ENCODE measurements around the gene PCMTD2.

PCMTD2 gene

DNA sequence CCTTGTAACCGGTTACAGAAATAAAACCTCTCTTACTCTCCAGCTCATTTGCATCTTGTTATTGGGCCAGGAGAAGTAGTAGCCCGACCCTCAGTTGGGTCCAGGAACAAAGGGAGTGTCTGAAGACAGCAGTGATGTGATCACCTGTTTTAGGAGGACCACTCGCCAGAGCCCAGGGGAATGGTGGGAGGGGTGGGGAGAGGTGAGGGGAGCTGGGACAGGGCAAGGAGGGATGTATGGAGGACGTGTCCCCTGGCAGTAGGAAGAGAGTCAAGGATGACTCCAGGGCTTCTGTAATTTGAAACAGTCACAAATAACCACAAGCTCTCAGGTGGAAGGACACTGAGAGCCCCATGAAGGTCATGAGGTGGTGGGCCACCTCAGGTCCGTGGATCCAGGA is 1.4 kb upstream of the PCMTD2 start:
- Histone ChIP-seq H3K36me3 (ENCODE audit: control insufficient read depth in 2 of 2, insufficient read depth in 1 of 2, low read length in 2 of 2) (no peaks in the 10 kb centered on the region), H3K9me3 (ENCODE audit: control insufficient read depth, insufficient read depth, low read depth, low read length) (no peaks in the 10 kb centered on the region), H3K27ac (ENCODE audit: extremely low read depth, low read depth, low read length) (no peak overlapping the region), H3K4me1 (ENCODE audit: control insufficient read depth, insufficient read depth, low read length) (no peaks in the 10 kb centered on the region), H3K4me3 (ENCODE audit: low read depth, low read length) (no peak overlapping the region)
- POLR2A ChIA-PET = interaction anchor here (1.0 kb wide), 1 partner anchor 26 kb away, joined by 3 read pairs; no protein-coding TSS in a partner anchor
- CTCF ChIA-PET = no interaction called here
- no peak for TF ChIP-seq ZNF221 (tag by site-specific recombination; IDR thresholded peaks at IDR 0.05; ENCODE audit: borderline replicate concordance)
- TF ChIP-seq, protein P1, sequence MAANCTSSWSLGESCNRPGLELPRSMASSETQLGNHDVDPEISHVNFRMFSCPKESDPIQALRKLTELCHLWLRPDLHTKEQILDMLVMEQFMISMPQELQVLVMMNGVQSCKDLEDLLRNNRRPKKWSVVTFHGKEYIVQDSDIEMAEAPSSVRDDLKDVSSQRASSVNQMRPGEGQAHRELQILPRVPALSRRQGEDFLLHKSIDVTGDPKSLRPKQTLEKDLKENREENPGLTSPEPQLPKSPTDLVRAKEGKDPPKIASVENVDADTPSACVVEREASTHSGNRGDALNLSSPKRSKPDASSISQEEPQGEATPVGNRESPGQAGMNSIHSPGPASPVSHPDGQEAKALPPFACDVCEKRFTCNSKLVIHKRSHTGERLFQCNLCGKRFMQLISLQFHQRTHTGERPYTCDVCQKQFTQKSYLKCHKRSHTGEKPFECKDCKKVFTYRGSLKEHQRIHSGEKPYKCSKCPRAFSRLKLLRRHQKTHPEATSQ (tag by site-specific recombination; IDR thresholded peaks at IDR 0.05) = no peak
- TF ChIP-seq ZNF121 (tag by site-specific recombination; IDR thresholded peaks at IDR 0.05) = no peak
- no peak for TF ChIP-seq BCL11A (tag by site-specific recombination; IDR thresholded peaks at IDR 0.05; ENCODE audit: low read depth)
- TF ChIP-seq, protein P2, sequence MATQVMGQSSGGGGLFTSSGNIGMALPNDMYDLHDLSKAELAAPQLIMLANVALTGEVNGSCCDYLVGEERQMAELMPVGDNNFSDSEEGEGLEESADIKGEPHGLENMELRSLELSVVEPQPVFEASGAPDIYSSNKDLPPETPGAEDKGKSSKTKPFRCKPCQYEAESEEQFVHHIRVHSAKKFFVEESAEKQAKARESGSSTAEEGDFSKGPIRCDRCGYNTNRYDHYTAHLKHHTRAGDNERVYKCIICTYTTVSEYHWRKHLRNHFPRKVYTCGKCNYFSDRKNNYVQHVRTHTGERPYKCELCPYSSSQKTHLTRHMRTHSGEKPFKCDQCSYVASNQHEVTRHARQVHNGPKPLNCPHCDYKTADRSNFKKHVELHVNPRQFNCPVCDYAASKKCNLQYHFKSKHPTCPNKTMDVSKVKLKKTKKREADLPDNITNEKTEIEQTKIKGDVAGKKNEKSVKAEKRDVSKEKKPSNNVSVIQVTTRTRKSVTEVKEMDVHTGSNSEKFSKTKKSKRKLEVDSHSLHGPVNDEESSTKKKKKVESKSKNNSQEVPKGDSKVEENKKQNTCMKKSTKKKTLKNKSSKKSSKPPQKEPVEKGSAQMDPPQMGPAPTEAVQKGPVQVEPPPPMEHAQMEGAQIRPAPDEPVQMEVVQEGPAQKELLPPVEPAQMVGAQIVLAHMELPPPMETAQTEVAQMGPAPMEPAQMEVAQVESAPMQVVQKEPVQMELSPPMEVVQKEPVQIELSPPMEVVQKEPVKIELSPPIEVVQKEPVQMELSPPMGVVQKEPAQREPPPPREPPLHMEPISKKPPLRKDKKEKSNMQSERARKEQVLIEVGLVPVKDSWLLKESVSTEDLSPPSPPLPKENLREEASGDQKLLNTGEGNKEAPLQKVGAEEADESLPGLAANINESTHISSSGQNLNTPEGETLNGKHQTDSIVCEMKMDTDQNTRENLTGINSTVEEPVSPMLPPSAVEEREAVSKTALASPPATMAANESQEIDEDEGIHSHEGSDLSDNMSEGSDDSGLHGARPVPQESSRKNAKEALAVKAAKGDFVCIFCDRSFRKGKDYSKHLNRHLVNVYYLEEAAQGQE (tag by site-specific recombination; IDR thresholded peaks at IDR 0.05) = no peak
- TF ChIP-seq, protein P3, sequence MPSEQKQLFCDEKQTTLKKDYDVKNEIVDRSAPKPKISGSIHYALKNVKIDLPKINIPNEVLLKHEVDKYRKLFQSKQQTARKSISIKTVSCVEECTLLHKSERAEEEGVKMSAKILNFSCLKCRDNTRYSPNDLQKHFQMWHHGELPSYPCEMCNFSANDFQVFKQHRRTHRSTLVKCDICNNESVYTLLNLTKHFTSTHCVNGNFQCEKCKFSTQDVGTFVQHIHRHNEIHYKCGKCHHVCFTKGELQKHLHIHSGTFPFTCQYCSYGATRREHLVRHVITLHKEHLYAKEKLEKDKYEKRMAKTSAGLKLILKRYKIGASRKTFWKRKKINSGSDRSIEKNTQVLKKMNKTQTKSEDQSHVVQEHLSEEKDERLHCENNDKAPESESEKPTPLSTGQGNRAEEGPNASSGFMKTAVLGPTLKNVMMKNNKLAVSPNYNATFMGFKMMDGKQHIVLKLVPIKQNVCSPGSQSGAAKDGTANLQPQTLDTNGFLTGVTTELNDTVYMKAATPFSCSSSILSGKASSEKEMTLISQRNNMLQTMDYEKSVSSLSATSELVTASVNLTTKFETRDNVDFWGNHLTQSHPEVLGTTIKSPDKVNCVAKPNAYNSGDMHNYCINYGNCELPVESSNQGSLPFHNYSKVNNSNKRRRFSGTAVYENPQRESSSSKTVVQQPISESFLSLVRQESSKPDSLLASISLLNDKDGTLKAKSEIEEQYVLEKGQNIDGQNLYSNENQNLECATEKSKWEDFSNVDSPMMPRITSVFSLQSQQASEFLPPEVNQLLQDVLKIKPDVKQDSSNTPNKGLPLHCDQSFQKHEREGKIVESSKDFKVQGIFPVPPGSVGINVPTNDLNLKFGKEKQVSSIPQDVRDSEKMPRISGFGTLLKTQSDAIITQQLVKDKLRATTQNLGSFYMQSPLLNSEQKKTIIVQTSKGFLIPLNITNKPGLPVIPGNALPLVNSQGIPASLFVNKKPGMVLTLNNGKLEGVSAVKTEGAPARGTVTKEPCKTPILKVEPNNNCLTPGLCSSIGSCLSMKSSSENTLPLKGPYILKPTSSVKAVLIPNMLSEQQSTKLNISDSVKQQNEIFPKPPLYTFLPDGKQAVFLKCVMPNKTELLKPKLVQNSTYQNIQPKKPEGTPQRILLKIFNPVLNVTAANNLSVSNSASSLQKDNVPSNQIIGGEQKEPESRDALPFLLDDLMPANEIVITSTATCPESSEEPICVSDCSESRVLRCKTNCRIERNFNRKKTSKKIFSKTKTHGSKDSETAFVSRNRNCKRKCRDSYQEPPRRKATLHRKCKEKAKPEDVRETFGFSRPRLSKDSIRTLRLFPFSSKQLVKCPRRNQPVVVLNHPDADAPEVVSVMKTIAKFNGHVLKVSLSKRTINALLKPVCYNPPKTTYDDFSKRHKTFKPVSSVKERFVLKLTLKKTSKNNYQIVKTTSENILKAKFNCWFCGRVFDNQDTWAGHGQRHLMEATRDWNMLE (tag by site-specific recombination; conservative IDR thresholded peaks at IDR 0.05; ENCODE audit: low read depth) = no peak
- no peak for TF ChIP-seq ZNF157 (tag by site-specific recombination; IDR thresholded peaks at IDR 0.05)
- TF ChIP-seq, protein P4, sequence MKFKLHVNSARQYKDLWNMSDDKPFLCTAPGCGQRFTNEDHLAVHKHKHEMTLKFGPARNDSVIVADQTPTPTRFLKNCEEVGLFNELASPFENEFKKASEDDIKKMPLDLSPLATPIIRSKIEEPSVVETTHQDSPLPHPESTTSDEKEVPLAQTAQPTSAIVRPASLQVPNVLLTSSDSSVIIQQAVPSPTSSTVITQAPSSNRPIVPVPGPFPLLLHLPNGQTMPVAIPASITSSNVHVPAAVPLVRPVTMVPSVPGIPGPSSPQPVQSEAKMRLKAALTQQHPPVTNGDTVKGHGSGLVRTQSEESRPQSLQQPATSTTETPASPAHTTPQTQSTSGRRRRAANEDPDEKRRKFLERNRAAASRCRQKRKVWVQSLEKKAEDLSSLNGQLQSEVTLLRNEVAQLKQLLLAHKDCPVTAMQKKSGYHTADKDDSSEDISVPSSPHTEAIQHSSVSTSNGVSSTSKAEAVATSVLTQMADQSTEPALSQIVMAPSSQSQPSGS (tag by site-specific recombination; IDR thresholded peaks at IDR 0.05; ENCODE audit: low read depth) = no peak
- TF ChIP-seq ZNF548 (tag by site-specific recombination; IDR thresholded peaks at IDR 0.05) = no peak
- TF ChIP-seq, protein P5, sequence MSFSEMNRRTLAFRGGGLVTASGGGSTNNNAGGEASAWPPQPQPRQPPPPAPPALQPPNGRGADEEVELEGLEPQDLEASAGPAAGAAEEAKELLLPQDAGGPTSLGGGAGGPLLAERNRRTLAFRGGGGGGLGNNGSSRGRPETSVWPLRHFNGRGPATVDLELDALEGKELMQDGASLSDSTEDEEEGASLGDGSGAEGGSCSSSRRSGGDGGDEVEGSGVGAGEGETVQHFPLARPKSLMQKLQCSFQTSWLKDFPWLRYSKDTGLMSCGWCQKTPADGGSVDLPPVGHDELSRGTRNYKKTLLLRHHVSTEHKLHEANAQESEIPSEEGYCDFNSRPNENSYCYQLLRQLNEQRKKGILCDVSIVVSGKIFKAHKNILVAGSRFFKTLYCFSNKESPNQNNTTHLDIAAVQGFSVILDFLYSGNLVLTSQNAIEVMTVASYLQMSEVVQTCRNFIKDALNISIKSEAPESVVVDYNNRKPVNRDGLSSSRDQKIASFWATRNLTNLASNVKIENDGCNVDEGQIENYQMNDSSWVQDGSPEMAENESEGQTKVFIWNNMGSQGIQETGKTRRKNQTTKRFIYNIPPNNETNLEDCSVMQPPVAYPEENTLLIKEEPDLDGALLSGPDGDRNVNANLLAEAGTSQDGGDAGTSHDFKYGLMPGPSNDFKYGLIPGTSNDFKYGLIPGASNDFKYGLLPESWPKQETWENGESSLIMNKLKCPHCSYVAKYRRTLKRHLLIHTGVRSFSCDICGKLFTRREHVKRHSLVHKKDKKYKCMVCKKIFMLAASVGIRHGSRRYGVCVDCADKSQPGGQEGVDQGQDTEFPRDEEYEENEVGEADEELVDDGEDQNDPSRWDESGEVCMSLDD (tag by site-specific recombination; IDR thresholded peaks at IDR 0.05) = no peak
- no peak for TF ChIP-seq KLF1 (tag by site-specific recombination; IDR thresholded peaks at IDR 0.05)
- TF ChIP-seq, protein P6, sequence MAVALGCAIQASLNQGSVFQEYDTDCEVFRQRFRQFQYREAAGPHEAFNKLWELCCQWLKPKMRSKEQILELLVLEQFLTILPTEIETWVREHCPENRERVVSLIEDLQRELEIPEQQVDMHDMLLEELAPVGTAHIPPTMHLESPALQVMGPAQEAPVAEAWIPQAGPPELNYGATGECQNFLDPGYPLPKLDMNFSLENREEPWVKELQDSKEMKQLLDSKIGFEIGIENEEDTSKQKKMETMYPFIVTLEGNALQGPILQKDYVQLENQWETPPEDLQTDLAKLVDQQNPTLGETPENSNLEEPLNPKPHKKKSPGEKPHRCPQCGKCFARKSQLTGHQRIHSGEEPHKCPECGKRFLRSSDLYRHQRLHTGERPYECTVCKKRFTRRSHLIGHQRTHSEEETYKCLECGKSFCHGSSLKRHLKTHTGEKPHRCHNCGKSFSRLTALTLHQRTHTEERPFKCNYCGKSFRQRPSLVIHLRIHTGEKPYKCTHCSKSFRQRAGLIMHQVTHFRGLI (tag by site-specific recombination; IDR thresholded peaks at IDR 0.05) = no peak
